ENCODE results near the gene EPHA7. TPM values are rescaled to one million over a fixed set of nuclear protein-coding genes. Genes with fewer than 3 reads are reported as not detected.

The EPHA7 gene
- polyA plus RNA-seq (2011; rRNA removed) (0.01 TPM in 1 of 2 replicates, not detected in the other), polyA minus RNA-seq (2011; rRNA and poly(A)+ RNA removed) (not detected in 2 replicates)

GRCh38 chr6:93419304-93420162 is at the start of gene EPHA7:
Gene EPHA7, minus strand, starts transcription at chr6:93419559. Its CDS starts 218 bp downstream, at chr6:93419341.
- peaks cover 19% of the 10 kb centered on the region for H3K27me3 ChIP-seq (ENCODE audit: control insufficient read depth, insufficient read depth, low read length)

GRCh38 chr6:93468291-93468690 is 48.9 kb upstream of the EPHA7 start:
- Histone ChIP-seq H3K36me3 (ENCODE audit: control insufficient read depth, insufficient read depth, low read length) (no peaks in the 10 kb centered on the region), H3K4me3 (ENCODE audit: low read depth, low read length) (no peak overlapping the region), H3K27me3 (ENCODE audit: control insufficient read depth, insufficient read depth, low read length) (no peaks in the 10 kb centered on the region)
- no peak for DNase-seq (ENCODE audit: low read depth)
- POLR2A ChIA-PET: no interaction called here
- CTCF ChIA-PET: no interaction called here
- no peak for TF ChIP-seq CTCF (IDR thresholded peaks at IDR 0.05; ENCODE audit: insufficient read depth, low read depth, low read length)

More at GRCh38 chr6:93419304-93420162, at the start of gene EPHA7:
- peak within 1 kb of the TSS; percentile 34 for H3K4me3 ChIP-seq (ENCODE audit: low read depth, low read length)
- CTCF ChIA-PET: no interaction called here
- POLR2A ChIA-PET: no interaction called here
- peak; percentile 37 for DNase-seq (ENCODE audit: low read depth)
- H3K36me3 ChIP-seq (ENCODE audit: control insufficient read depth, insufficient read depth, low read length): no peaks in the 10 kb centered on the region
- no peak for TF ChIP-seq CTCF (IDR thresholded peaks at IDR 0.05; ENCODE audit: insufficient read depth, low read depth, low read length)

- POLR2A ChIA-PET: no interaction called here
- CTCF ChIA-PET: interaction anchor here (1.0 kb wide), 1 partner anchor 30 kb away, joined by 3 read pairs; no protein-coding TSS in a partner anchor
- TF ChIP-seq CTCF (IDR thresholded peaks at IDR 0.05; ENCODE audit: insufficient read depth, low read depth, low read length): no peak
- Histone ChIP-seq H3K4me3 (ENCODE audit: low read depth, low read length) (no peak overlapping the region), H3K36me3 (ENCODE audit: control insufficient read depth, insufficient read depth, low read length) (no peaks in the 10 kb centered on the region), H3K27me3 (ENCODE audit: control insufficient read depth, insufficient read depth, low read length) (no peaks in the 10 kb centered on the region)
- no peak for DNase-seq (ENCODE audit: low read depth)
These were observed 35.2 kb upstream of the EPHA7 start for GRCh38 chr6:93454533-93454932.

GRCh38 chr6:93453956-93454355 is 34.6 kb upstream of the EPHA7 start:
- ChIA-PET POLR2A (no interaction called here), CTCF (interaction anchor here (1.0 kb wide), 1 partner anchor 30 kb away, joined by 3 read pairs; no protein-coding TSS in a partner anchor)
- TF ChIP-seq CTCF (IDR thresholded peaks at IDR 0.05; ENCODE audit: insufficient read depth, low read depth, low read length): no peak
- Histone ChIP-seq H3K4me3 (ENCODE audit: low read depth, low read length) (no peak overlapping the region), H3K27me3 (ENCODE audit: control insufficient read depth, insufficient read depth, low read length) (no peaks in the 10 kb centered on the region), H3K36me3 (ENCODE audit: control insufficient read depth, insufficient read depth, low read length) (no peaks in the 10 kb centered on the region)
- no peak for DNase-seq (ENCODE audit: low read depth)

GRCh38 chr6:93447874-93448273 is 28.5 kb upstream of the EPHA7 start:
- ChIA-PET CTCF (no interaction called here), POLR2A (no interaction called here)
- TF ChIP-seq CTCF (IDR thresholded peaks at IDR 0.05; ENCODE audit: insufficient read depth, low read depth, low read length): no peak

More at GRCh38 chr6:93447874-93448273, 28.5 kb upstream of the EPHA7 start:
- no peaks in the 10 kb centered on the region for H3K27me3 ChIP-seq (ENCODE audit: control insufficient read depth, insufficient read depth, low read length)
- DNase-seq (ENCODE audit: low read depth): no peak
- H3K36me3 ChIP-seq (ENCODE audit: control insufficient read depth, insufficient read depth, low read length): no peaks in the 10 kb centered on the region
- no peak overlapping the region for H3K4me3 ChIP-seq (ENCODE audit: low read depth, low read length)

All from BJ (cell line).